Muscle layer of colon (tissue), 2 donors: ENCODE data around the gene ABHD2.

Source experiments
- H3K27ac ChIP-seq: one replicate; pipeline ENCODE4 v1.7.0; 2013; ENCODE audit warnings: low read depth, mild to moderate bottlenecking, low read length, moderate library complexity
- H3K27me3 ChIP-seq, 2 donors: one replicate each; pipeline ENCODE4 v1.7.0; 2013; ENCODE audit warnings: low read length in 2 of 2, mild to moderate bottlenecking in 2 of 2; ENCODE audit not compliant: insufficient read depth in 2 of 2, control insufficient read depth in 1 of 2
- H3K36me3 ChIP-seq: one replicate; pipeline ENCODE4 v1.7.0; 2013; ENCODE audit warnings: mild to moderate bottlenecking, low read length; ENCODE audit not compliant: insufficient read depth
- H3K4me1 ChIP-seq: one replicate; pipeline ENCODE4 v1.7.0; 2013; ENCODE audit warnings: mild to moderate bottlenecking, low read length; ENCODE audit not compliant: insufficient read depth
- H3K4me3 ChIP-seq, 2 donors: one replicate each; pipeline ENCODE4 v1.7.0; 2013; ENCODE audit warnings: low read length in 2 of 2, low read depth in 1 of 2, mild to moderate bottlenecking in 1 of 2, moderate library complexity in 1 of 2
- H3K9ac ChIP-seq: one replicate; pipeline ENCODE4 v1.7.0; 2013; ENCODE audit warnings: low read length
- H3K9me3 ChIP-seq: one replicate; pipeline ENCODE4 v1.7.0; 2013; ENCODE audit warnings: mild to moderate bottlenecking, low read length
- donor health status: abdominal sarcoma.
- donor health status: Adenocarcinoma of cecum.

The ABHD2 gene

DNA sequence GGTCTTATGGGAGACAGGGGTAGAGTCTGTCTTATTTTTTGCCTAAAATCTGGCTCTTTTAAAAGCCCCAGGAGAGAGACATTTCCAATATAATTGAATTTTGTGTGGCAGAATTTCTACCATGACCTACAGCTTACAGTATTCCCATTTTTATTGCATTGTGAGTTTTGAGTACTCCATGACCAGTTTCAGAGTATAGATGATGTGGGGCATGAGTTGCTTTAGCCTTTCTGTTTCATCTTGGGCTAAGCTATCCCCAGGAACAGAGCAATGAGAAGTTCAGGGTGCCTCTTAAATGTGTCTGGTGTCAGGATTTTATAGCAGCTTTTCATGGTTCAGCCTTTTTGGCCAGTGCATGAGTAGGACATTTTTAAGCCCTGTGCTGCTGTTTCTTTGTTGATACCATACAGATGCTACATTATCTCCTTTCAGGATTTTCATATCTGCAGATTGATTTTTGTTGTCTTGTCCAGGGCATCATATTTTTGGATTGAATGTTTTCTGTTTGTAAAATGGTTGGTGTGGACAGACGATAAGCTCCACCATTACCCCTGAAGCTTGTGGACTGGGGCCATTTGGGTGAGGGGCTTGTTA, 3.5 kb downstream of the ABHD2 start:
- no peaks in the 10 kb centered on the region for H3K27me3 ChIP-seq
- H3K4me3 ChIP-seq, result peak overlapping the region in 1 of 2 donors; percentile 36
- peaks cover 75% of the 10 kb centered on the region for H3K4me1 ChIP-seq
- H3K9ac ChIP-seq, result peak overlapping the region; percentile 40
- peak overlapping the region; percentile 84 for H3K27ac ChIP-seq
- H3K9me3 ChIP-seq, result no peaks in the 10 kb centered on the region
- no peaks in the 10 kb centered on the region for H3K36me3 ChIP-seq

DNA sequence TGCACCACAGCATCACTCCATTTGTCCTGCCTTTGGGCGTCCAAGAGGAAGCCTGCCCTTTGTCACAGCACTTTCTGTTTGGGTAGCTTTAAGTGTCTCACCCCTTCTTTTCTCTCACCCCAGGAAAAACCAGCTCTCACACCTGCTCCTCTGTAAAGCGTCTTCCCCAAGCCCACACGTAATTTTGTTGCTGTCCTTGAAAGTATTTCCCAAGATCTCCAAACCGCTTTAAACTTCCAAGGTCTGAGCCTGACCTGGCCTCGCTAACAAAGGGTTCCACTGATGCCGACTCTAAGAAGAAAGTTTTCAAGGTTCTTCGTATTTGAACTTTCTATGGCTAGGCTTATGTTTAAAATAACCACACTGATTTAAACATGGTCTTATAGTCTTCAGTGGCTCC, 5.3 kb downstream of the ABHD2 start:
- peak overlapping the region; percentile 74 for H3K27ac ChIP-seq
- no peak overlapping the region for H3K9ac ChIP-seq
- H3K36me3 ChIP-seq, result no peaks in the 10 kb centered on the region
- no peaks in the 10 kb centered on the region for H3K9me3 ChIP-seq
- H3K4me3 ChIP-seq, result no peak overlapping the region
- H3K4me1 ChIP-seq, result peaks cover 84% of the 10 kb centered on the region
- H3K27me3 ChIP-seq, result no peaks in the 10 kb centered on the region

DNA sequence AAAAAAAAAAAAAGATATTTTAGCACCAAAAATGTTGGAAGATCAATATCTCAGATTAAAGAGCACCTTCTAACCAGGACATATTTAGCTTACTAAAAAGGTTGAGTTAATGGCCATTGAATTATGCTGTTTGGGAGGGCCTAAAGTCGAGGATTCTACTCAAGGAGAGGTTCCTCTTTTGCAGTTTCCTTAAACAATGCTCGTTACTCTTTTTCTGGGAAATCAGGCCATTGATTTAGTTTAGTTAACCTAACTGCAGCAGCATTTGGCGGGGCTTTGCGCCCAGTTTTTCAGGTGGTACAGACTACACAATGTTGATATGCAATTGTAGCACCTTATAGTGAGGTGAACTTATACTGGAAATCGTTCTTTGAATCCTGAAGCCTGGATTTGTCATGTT, 6.8 kb downstream of the ABHD2 start:
- H3K4me1 ChIP-seq, result peaks cover 80% of the 10 kb centered on the region
- H3K27ac ChIP-seq, result peak overlapping the region; percentile 59

DNA sequence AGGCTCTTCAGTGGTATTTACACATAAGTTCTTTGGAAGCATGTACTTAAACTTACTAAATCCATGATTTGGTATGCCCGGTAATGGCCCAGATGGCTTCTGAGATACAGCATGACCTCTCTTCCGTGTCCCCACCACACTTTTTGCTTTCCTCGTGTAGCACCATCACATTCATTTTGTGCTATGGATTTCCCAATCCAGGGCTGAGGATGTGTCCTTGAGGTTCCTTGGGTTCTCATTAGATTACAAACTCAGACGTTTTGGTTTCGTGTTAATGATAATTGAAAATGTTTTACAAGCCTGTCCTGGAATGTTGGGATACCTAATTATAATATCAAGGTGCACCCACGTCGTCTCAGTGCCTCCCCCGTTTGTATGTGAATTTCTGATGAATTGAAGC, 7.3 kb downstream of the ABHD2 start:
- H3K4me1 ChIP-seq, result peaks cover 79% of the 10 kb centered on the region
- H3K4me3 ChIP-seq, result no peak overlapping the region
- no peak overlapping the region for H3K27ac ChIP-seq

More for the DNA sequence above, 6.8 kb downstream of the ABHD2 start:
- H3K27me3 ChIP-seq, result no peaks in the 10 kb centered on the region
- H3K9me3 ChIP-seq, result no peaks in the 10 kb centered on the region
- H3K36me3 ChIP-seq, result peaks cover 5% of the 10 kb centered on the region
- H3K4me3 ChIP-seq, result no peak overlapping the region
- no peak overlapping the region for H3K9ac ChIP-seq

DNA sequence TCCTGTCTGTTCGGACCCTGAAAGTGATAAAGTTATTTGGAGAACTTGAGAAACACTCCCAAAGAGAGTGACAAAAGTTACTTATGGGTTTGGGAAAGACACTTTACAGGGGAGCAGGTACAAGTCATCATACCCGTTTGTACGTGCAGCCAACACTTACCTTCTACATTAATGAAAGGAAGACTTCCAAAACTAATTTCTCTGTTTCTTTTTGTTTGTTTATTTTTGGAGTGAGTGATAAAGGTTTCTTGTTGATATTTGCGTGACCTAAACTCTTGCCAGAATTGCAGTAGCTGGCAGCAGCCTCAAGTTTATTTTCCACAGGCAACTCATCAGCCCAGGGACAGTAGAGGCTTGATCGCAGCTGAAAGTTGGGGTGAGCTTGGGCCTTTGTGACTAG, 8.4 kb downstream of the ABHD2 start:
- H3K4me3 ChIP-seq, result no peak overlapping the region
- H3K27me3 ChIP-seq, result no peaks in the 10 kb centered on the region
- H3K36me3 ChIP-seq, result peaks cover 5% of the 10 kb centered on the region
- H3K27ac ChIP-seq, result peak overlapping the region; percentile 27
- no peaks in the 10 kb centered on the region for H3K9me3 ChIP-seq
- peaks cover 79% of the 10 kb centered on the region for H3K4me1 ChIP-seq
- H3K9ac ChIP-seq, result no peak overlapping the region

More for the DNA sequence above, 7.3 kb downstream of the ABHD2 start:
- Histone ChIP-seq H3K36me3 (peaks cover 5% of the 10 kb centered on the region), H3K9me3 (no peaks in the 10 kb centered on the region), H3K9ac (no peak overlapping the region), H3K27me3 (no peaks in the 10 kb centered on the region)

DNA sequence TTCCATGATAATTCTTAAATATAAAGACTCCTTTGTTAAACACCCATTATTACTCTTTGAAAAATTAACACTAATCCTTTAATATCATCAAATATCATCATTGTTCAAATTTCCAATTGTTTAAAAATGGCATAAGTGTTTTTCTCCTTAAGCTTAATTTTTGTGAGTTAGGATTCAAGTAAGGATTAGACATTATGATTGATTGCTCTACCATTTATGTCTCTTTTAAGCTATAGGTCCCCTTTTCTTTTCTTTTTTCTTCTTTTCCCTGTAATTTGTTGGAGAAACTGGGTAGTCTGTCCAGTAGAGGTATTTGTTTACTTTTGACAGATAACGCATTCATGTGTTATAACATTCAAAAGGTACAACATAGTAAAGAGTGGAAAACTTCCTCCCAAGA, 9.1 kb downstream of the ABHD2 start:
- Histone ChIP-seq H3K27me3 (no peaks in the 10 kb centered on the region), H3K4me1 (peaks cover 80% of the 10 kb centered on the region), H3K9me3 (no peaks in the 10 kb centered on the region), H3K9ac (no peak overlapping the region), H3K27ac (peak overlapping the region; percentile 27), H3K36me3 (peaks cover 5% of the 10 kb centered on the region), H3K4me3 (no peak overlapping the region)

DNA sequence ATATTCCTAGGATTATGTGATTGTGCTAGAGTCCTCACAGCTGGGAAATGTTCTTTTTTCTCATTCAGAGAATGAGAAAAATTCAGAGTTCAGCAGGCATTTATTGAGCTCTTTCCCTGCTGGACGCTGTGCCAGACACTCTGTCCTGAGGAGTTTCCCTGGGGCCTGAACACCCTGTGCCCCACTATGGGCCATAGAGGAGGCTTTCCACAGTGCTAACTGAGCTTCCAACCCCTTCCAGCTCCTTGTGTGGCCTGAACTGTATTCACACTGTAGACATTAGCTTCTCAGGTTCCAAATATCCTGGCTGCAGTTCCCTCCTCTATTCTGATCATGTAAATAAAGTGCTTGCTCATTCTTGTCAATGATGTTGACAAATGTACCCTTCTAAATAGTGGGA, 10.0 kb downstream of the ABHD2 start:
- Histone ChIP-seq H3K4me3 (no peak overlapping the region), H3K27me3 (no peaks in the 10 kb centered on the region), H3K36me3 (peaks cover 5% of the 10 kb centered on the region), H3K9ac (no peak overlapping the region), H3K9me3 (no peaks in the 10 kb centered on the region), H3K27ac (no peak overlapping the region), H3K4me1 (peaks cover 81% of the 10 kb centered on the region)

DNA sequence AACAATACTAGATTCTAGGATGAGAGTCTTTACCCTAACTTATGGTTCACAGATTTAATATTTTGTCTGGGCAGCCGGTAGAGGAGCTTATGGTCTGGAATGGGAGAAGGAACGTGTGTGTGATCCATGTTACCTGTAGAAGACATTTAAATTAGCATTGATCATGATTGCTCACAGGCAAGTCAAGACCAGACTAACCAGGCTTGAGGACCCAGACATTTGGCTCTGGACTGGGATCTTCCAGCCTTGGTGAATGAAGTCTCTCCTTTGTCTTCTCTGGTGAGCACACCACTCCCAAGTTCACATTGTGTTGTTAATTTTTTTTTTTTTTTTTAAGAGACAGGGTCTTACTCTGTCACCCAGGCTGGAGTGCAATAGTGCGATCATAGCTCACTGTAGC, 11.7 kb downstream of the ABHD2 start:
- H3K36me3 ChIP-seq, result peaks cover 14% of the 10 kb centered on the region
- no peak overlapping the region for H3K27ac ChIP-seq
- H3K4me3 ChIP-seq, result no peak overlapping the region
- H3K9ac ChIP-seq, result no peak overlapping the region
- H3K4me1 ChIP-seq, result peaks cover 85% of the 10 kb centered on the region
- no peaks in the 10 kb centered on the region for H3K27me3 ChIP-seq
- no peaks in the 10 kb centered on the region for H3K9me3 ChIP-seq

DNA sequence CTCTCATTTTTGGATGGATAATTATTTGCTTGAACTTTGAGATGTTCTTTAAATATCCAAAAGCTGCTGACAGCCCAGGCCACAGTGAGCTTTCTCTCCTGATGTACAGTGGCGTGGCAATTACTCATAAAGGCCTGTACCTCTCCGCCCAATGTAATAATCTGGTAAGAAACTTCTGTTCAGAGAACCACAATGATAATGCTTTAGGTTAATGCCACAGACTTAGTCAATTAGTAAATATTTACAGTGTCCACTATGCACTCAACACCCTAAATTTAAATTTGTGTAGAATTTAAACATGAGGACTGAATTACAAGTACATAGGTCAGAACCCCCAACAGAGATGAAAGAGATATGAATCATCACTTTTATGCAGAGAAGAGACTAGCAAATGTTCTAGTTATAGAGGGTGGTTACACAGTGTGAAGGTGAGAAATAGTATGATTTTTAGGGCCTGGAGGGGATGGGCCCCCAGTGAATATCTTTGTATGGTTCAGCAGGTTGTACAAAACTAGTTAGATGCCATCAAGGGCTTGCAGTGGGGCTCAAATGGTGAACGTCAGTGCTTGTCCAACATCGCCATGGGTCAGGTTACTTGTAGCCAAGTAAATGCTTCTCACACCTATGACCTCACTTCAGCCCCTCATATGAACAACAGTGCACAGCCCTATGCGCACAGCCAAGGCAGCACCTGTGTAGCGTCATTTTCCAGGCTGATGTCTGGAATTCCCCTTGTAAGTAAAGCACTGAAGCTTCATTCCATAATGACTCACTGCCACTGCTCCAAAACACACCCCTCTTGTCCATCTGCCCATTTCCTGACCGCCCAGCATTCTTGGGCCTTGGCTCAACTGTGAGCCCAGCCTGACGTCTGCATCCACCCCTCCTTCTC, 13.3 kb downstream of the ABHD2 start:
- peak overlapping the region; percentile 64 for H3K27ac ChIP-seq
- no peak overlapping the region for H3K9ac ChIP-seq
- H3K9me3 ChIP-seq, result no peaks in the 10 kb centered on the region
- H3K36me3 ChIP-seq, result peaks cover 14% of the 10 kb centered on the region
- H3K27me3 ChIP-seq, result no peaks in the 10 kb centered on the region
- H3K4me1 ChIP-seq, result peaks cover 82% of the 10 kb centered on the region
- H3K4me3 ChIP-seq, result no peak overlapping the region

DNA sequence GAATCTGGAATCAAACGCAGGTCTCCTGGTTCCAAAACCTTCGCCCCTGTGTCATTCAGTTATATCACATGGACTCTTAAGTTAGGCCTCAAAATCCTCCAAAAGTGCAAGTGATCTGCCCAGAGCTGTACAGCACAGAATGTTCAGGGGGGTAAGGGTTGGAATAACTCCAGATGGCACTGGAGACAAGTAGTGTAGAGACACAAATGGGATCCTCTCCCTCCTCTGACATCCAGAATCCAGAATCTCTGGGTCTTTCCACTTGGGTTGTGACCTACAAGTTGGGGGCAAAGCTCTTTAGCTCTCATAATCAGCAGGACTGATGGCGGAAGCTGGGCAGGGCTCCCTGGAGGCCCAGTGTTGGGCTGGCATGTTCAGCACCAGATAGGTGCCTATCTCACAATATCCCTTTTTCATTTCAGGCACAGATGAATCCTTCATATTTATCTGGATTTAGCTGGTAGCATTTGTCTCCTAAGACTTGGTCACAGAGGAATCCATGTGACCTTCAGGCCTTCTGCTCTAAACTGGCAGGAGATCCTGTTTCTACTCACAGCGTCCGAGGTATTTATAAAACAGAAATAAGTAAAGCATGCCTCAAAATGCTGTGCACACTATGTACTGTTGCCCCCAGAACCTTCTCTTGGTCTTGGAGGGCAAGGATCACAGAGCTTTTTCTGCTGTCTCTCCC, 15.4 kb downstream of the ABHD2 start:
- peak overlapping the region; percentile 46 for H3K27ac ChIP-seq

DNA sequence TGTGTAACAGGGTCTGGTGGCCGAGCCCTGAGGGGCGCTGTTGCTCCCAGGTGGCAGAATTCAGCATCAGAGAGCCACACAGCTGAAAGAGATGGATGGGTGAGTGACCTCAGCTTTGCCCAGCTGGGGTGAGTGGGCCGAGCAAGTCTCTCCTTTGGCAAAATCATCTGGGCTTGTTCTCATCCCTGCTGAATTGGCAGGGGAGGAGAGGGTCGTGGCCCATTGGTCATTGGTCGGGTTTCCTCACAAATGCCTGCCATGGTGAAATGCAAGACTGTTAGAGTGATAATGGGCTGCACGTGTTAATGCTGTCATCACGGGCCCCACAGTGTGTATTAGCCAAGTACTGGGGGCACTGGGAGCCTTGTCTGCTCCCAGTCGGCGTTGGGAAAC, 15.9 kb downstream of the ABHD2 start:
- H3K9me3 ChIP-seq, result no peaks in the 10 kb centered on the region
- no peak overlapping the region for H3K9ac ChIP-seq
- H3K4me1 ChIP-seq, result peaks cover 70% of the 10 kb centered on the region
- no peak overlapping the region for H3K27ac ChIP-seq
- no peak overlapping the region for H3K4me3 ChIP-seq
- H3K27me3 ChIP-seq, result no peaks in the 10 kb centered on the region
- peaks cover 11% of the 10 kb centered on the region for H3K36me3 ChIP-seq

More for the DNA sequence above, 15.4 kb downstream of the ABHD2 start:
- Histone ChIP-seq H3K27me3 (no peaks in the 10 kb centered on the region), H3K36me3 (peaks cover 14% of the 10 kb centered on the region), H3K4me3 (no peak overlapping the region), H3K9ac (no peak overlapping the region), H3K4me1 (peaks cover 73% of the 10 kb centered on the region), H3K9me3 (no peaks in the 10 kb centered on the region)
